HEK293 (cell line): Measurements from ENCODE around the gene LY6G5B.

Source experiments
- CTCF ChIA-PET: fragments of 350-600 bp; formaldehyde crosslinking; extraction: SDS; loops from one replicate; lab custom pipeline; 2021; ENCODE audit warnings: antibody characterized with exemption; lab: Yijun Ruan, JAX
- POLR2A ChIA-PET: fragments of 300-600 bp; formaldehyde crosslinking; extraction: SDS; loops from one replicate; lab custom pipeline; 2020; ENCODE audit warnings: antibody characterized with exemption, inconsistent platforms; lab: Yijun Ruan, JAX
- H3K27ac ChIP-seq: fragments of 200-500 bp; sonication (Bioruptor generic); 2 replicates; pipeline ENCODE4 v1.5.1; 2014; ENCODE audit warnings: low read depth, low read length, control low read depth, inconsistent platforms; ENCODE audit errors: extremely low read depth
- H3K36me3 ChIP-seq, 2 experiments: fragments of 200-500 bp in 1 of 2; sonication (Bioruptor generic) in 1 of 2; 1 replicate in 1 of 2; 2 replicates in 1 of 2; pipeline ENCODE4 v1.5.1; 2014 to 2017; ENCODE audit warnings: inconsistent platforms in 2 of 2, low read length in 2 of 2; ENCODE audit not compliant: control insufficient read depth in 2 of 2, insufficient read depth in 1 of 2
- H3K4me1 ChIP-seq: fragments of 200-500 bp; sonication (Bioruptor generic); 2 replicates; pipeline ENCODE4 v1.5.1; 2014; ENCODE audit warnings: mild to moderate bottlenecking, low read length, inconsistent platforms; ENCODE audit not compliant: control insufficient read depth, insufficient read depth
- H3K4me3 ChIP-seq: 2 replicates; pipeline ENCODE4 v1.5.1; 2011; ENCODE audit warnings: low read depth, mild to moderate bottlenecking, control low read depth, low read length, moderate library complexity
- H3K9me3 ChIP-seq: fragments of 200-500 bp; sonication (Bioruptor generic); 2 replicates; pipeline ENCODE4 v1.5.1; 2014; ENCODE audit warnings: low read depth, low read length, inconsistent platforms; ENCODE audit not compliant: control insufficient read depth, insufficient read depth
- BCL11A ChIP-seq: fragments of 450-650 bp; formaldehyde crosslinking; IDR thresholded peaks from 2 replicates; pipeline ENCODE4 v1.5.1; 2016; ENCODE audit warnings: low read depth, missing biosample characterization, missing genetic modification characterization
- EGR2 ChIP-seq: fragments of 450-650 bp; formaldehyde crosslinking; IDR thresholded peaks from 2 replicates; pipeline ENCODE4 v1.5.1; 2016; ENCODE audit warnings: low read depth, missing biosample characterization, missing genetic modification characterization
- GLIS2 ChIP-seq: fragments of 450-650 bp; formaldehyde crosslinking; IDR thresholded peaks from 2 replicates; pipeline ENCODE4 v1.5.1; 2016; ENCODE audit warnings: missing biosample characterization, missing genetic modification characterization
- MYNN ChIP-seq: fragments of 450-650 bp; formaldehyde crosslinking; IDR thresholded peaks from 2 replicates; pipeline ENCODE4 v1.5.1; 2016; ENCODE audit warnings: missing biosample characterization, missing genetic modification characterization, borderline replicate concordance
- ZEB2 ChIP-seq: fragments of 450-650 bp; formaldehyde crosslinking; IDR thresholded peaks from 2 replicates; pipeline ENCODE4 v1.5.1; 2016; ENCODE audit warnings: missing biosample characterization, missing genetic modification characterization
- ZFP3 ChIP-seq: fragments of 450-650 bp; formaldehyde crosslinking; IDR thresholded peaks from 2 replicates; pipeline ENCODE4 v1.5.1; 2016; ENCODE audit warnings: low read depth, missing biosample characterization, missing genetic modification characterization
- ZNF132 ChIP-seq: fragments of 450-650 bp; formaldehyde crosslinking; IDR thresholded peaks from 2 replicates; pipeline ENCODE4 v1.5.1; 2017; ENCODE audit warnings: missing biosample characterization, missing genetic modification characterization, borderline replicate concordance
- ZNF140 ChIP-seq: fragments of 450-650 bp; formaldehyde crosslinking; IDR thresholded peaks from 2 replicates; pipeline ENCODE4 v1.5.1; 2016; ENCODE audit warnings: missing biosample characterization, missing genetic modification characterization
- ZNF223 ChIP-seq: fragments of 450-650 bp; formaldehyde crosslinking; IDR thresholded peaks from 2 replicates; pipeline ENCODE4 v1.5.1; 2016; ENCODE audit warnings: missing biosample characterization, missing genetic modification characterization
- ZNF341 ChIP-seq: fragments of 450-650 bp; formaldehyde crosslinking; IDR thresholded peaks from 2 replicates; pipeline ENCODE4; 2016; ENCODE audit warnings: low read depth, missing biosample characterization, missing genetic modification characterization
- ZNF394 ChIP-seq: fragments of 450-650 bp; formaldehyde crosslinking; IDR thresholded peaks from 2 replicates; pipeline ENCODE4 v1.5.1; 2016; ENCODE audit warnings: missing biosample characterization, missing genetic modification characterization, mild to moderate bottlenecking, moderate library complexity, borderline replicate concordance
- ZNF530 ChIP-seq: fragments of 450-650 bp; formaldehyde crosslinking; IDR thresholded peaks from 2 replicates; pipeline ENCODE4 v1.5.1; 2016; ENCODE audit warnings: low read depth, missing biosample characterization, missing genetic modification characterization
- ZNF560 ChIP-seq: fragments of 450-650 bp; formaldehyde crosslinking; IDR thresholded peaks from 2 replicates; pipeline ENCODE4 v1.5.1; 2017; ENCODE audit warnings: missing biosample characterization, missing genetic modification characterization, borderline replicate concordance
- ZNF610 ChIP-seq: fragments of 450-650 bp; formaldehyde crosslinking; IDR thresholded peaks from 2 replicates; pipeline ENCODE4 v1.5.1; 2016; ENCODE audit warnings: missing biosample characterization, missing genetic modification characterization, borderline replicate concordance
- TF ChIP-seq, protein P1 (sequence below): fragments of 450-650 bp; formaldehyde crosslinking; IDR thresholded peaks from 2 replicates; pipeline ENCODE4 v1.5.1; 2016; ENCODE audit warnings: missing biosample characterization, missing genetic modification characterization
- TF ChIP-seq, protein P2 (sequence below): fragments of 450-650 bp; formaldehyde crosslinking; IDR thresholded peaks from 2 replicates; pipeline ENCODE4 v1.5.1; 2016; ENCODE audit warnings: missing biosample characterization, missing genetic modification characterization
- TF ChIP-seq, protein P3 (sequence below): fragments of 450-650 bp; formaldehyde crosslinking; IDR thresholded peaks from 2 replicates; pipeline ENCODE4 v1.5.1; 2016; ENCODE audit warnings: missing biosample characterization, missing genetic modification characterization
- TF ChIP-seq, protein P4 (sequence below): sonication (generic); formaldehyde crosslinking; IDR thresholded peaks from 2 replicates; pipeline ENCODE4 v1.8.1; 2022; ENCODE audit warnings: mild to moderate bottlenecking, moderate library complexity, missing genetic modification reagents
- TF ChIP-seq, protein P5 (sequence below): fragments of 450-650 bp; formaldehyde crosslinking; conservative IDR thresholded peaks from 2 replicates; pipeline ENCODE4 v1.5.1; 2016; ENCODE audit warnings: low read depth, missing biosample characterization, missing genetic modification characterization
- TF ChIP-seq, protein P6 (sequence below): fragments of 450-650 bp; formaldehyde crosslinking; IDR thresholded peaks from 2 replicates; pipeline ENCODE4 v1.5.1; 2016; ENCODE audit warnings: missing biosample characterization, missing genetic modification characterization

The LY6G5B gene

DNA sequence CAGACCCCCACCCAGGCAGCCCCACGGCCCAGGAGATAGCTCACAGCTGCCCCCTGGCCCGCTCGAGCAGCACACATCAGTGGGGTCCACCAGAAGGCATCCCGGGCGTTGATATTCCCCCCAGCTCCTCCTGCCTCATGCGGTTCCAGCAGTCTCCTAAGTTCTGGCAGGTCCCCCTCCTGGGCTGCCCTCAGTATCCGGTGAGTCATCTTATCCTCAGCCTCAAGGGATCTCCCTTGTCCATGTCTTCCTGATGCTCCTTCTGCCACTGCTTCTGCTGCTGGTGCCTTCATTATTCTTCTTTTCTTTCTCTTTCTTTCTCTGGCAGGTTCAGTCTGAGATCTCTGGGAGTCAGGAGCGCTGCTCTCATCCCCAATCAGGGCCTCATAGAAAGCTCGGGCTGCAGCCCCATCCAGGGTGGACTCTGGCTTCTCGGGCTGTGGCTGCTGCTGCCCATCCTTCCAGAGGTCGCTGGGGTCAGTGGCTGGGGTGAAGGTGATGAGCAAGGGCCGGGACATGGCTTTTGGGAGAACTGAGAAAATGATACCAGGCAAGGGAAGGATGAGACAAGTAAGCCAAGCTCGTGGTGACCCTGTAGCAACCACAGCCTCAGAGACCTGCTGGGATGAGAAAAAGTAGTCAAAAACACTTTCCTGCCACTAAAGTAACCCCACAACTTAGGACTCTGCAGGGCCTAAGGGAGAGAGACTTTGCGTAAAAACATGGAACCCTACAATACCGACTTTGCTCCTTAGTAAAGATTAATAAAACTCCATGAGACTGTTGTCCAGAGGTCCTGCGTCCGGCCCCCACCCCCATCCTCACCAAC lies 5.6 kb upstream of the LY6G5B start (continued):
- TF ChIP-seq, protein P1, sequence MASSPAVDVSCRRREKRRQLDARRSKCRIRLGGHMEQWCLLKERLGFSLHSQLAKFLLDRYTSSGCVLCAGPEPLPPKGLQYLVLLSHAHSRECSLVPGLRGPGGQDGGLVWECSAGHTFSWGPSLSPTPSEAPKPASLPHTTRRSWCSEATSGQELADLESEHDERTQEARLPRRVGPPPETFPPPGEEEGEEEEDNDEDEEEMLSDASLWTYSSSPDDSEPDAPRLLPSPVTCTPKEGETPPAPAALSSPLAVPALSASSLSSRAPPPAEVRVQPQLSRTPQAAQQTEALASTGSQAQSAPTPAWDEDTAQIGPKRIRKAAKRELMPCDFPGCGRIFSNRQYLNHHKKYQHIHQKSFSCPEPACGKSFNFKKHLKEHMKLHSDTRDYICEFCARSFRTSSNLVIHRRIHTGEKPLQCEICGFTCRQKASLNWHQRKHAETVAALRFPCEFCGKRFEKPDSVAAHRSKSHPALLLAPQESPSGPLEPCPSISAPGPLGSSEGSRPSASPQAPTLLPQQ (tag by site-specific recombination), result peak; percentile 89
- no peak for TF ChIP-seq ZNF132
- no peak for TF ChIP-seq ZNF223 (tag by site-specific recombination)
- TF ChIP-seq ZNF394 (tag by site-specific recombination), result peak; percentile 82
- TF ChIP-seq ZNF341, result no peak
- no peak for TF ChIP-seq ZNF530 (tag by site-specific recombination)
- TF ChIP-seq, protein P2, sequence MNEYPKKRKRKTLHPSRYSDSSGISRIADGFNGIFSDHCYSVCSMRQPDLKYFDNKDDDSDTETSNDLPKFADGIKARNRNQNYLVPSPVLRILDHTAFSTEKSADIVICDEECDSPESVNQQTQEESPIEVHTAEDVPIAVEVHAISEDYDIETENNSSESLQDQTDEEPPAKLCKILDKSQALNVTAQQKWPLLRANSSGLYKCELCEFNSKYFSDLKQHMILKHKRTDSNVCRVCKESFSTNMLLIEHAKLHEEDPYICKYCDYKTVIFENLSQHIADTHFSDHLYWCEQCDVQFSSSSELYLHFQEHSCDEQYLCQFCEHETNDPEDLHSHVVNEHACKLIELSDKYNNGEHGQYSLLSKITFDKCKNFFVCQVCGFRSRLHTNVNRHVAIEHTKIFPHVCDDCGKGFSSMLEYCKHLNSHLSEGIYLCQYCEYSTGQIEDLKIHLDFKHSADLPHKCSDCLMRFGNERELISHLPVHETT (tag by site-specific recombination), result no peak; the same call in 1 of the 2 replicates
- TF ChIP-seq ZNF560 (tag by site-specific recombination), result no peak
- TF ChIP-seq GLIS2, result peak; percentile 37; the same call in 1 of the 2 replicates
- TF ChIP-seq, protein P3, sequence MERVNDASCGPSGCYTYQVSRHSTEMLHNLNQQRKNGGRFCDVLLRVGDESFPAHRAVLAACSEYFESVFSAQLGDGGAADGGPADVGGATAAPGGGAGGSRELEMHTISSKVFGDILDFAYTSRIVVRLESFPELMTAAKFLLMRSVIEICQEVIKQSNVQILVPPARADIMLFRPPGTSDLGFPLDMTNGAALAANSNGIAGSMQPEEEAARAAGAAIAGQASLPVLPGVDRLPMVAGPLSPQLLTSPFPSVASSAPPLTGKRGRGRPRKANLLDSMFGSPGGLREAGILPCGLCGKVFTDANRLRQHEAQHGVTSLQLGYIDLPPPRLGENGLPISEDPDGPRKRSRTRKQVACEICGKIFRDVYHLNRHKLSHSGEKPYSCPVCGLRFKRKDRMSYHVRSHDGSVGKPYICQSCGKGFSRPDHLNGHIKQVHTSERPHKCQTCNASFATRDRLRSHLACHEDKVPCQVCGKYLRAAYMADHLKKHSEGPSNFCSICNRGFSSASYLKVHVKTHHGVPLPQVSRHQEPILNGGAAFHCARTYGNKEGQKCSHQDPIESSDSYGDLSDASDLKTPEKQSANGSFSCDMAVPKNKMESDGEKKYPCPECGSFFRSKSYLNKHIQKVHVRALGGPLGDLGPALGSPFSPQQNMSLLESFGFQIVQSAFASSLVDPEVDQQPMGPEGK, result peak; percentile 47; the same call in 1 of the 2 replicates
- TF ChIP-seq, protein P4, sequence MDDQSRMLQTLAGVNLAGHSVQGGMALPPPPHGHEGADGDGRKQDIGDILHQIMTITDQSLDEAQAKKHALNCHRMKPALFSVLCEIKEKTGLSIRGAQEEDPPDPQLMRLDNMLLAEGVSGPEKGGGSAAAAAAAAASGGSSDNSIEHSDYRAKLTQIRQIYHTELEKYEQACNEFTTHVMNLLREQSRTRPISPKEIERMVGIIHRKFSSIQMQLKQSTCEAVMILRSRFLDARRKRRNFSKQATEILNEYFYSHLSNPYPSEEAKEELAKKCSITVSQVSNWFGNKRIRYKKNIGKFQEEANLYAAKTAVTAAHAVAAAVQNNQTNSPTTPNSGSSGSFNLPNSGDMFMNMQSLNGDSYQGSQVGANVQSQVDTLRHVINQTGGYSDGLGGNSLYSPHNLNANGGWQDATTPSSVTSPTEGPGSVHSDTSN (CRISPR knock-in tag), result no peak

DNA sequence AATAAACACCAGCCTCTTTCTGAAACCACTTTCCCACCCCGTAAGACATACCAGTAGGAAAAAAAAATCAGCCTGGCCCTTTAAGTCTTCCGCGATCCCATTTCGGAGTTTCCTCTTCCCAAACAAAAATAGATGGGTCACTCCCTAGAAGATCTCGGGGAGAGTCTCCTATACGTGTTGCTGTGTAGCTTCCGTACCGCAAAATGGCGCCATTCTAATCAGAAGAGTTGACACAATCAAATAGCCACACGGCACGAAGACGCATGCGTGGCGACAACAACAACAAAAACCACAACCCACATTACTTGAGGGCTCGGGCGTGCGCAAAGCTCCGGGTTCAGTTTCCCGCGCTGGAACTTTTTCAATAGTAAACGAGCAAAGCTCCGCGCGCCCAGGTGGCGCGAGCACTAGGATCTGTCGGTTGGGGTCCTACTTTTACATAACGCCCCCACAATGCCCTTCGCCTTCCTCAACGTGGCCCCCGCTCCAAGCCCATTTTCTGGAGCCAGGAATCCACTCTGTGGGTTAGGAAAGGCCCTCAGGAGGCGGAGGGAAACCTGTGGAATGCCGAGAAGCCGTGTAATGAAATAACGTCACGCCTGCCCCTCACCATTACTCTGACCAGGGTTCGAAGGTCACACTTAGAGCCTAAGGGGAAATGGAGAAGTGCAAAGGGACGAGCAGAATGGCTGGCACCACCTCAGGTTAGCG lies 4.8 kb upstream of the LY6G5B start, which contains the start of gene GPANK1:
Gene GPANK1, minus strand, starts transcription at position 208 of the 711 bp plus-strand sequence. CDS start 519 bp downstream, outside the sequence.
- peaks cover 6% of the 10 kb centered on the region; the same call in 1 of the 2 replicates for H3K4me1 ChIP-seq
- peak within 1 kb of the TSS; percentile 92 for H3K27ac ChIP-seq
- no peaks in the 10 kb centered on the region for H3K9me3 ChIP-seq
- ChIA-PET POLR2A (interaction anchor here (0.6 to 7.4 kb wide), 26 partner anchors 8 to 525 kb away, joined by 3 to 180 read pairs (median 6); partner anchors contain the start of genes ABHD16A, APOM, ATP6V1G2 and BAG6), CTCF (interaction anchor here (0.7 to 1.6 kb wide), 6 partner anchors 9 to 125 kb away, joined by 3 to 8 read pairs (median 4); partner anchors contain the start of genes APOM and BAG6)
- peak within 1 kb of the TSS; percentile 92 for H3K4me3 ChIP-seq
- peaks cover 22 to 56% of the 10 kb centered on the region in 2 experiments for H3K36me3 ChIP-seq
- TF ChIP-seq ZFP3 (tag by site-specific recombination) (no peak), ZNF610 (0 out of 2 replicates have a peak, but pooled peaks have one; percentile 30), ZEB2 (no peak; the same call in 1 of the 2 replicates), EGR2 (tag by site-specific recombination) (peak; percentile 52), ZNF140 (tag by site-specific recombination) (no peak; the same call in 1 of the 2 replicates), MYNN (tag by site-specific recombination) (0 out of 2 replicates have a peak, but pooled peaks have one; percentile 35), BCL11A (0 out of 2 replicates have a peak, but pooled peaks have one; percentile 37)
- TF ChIP-seq, protein P5, sequence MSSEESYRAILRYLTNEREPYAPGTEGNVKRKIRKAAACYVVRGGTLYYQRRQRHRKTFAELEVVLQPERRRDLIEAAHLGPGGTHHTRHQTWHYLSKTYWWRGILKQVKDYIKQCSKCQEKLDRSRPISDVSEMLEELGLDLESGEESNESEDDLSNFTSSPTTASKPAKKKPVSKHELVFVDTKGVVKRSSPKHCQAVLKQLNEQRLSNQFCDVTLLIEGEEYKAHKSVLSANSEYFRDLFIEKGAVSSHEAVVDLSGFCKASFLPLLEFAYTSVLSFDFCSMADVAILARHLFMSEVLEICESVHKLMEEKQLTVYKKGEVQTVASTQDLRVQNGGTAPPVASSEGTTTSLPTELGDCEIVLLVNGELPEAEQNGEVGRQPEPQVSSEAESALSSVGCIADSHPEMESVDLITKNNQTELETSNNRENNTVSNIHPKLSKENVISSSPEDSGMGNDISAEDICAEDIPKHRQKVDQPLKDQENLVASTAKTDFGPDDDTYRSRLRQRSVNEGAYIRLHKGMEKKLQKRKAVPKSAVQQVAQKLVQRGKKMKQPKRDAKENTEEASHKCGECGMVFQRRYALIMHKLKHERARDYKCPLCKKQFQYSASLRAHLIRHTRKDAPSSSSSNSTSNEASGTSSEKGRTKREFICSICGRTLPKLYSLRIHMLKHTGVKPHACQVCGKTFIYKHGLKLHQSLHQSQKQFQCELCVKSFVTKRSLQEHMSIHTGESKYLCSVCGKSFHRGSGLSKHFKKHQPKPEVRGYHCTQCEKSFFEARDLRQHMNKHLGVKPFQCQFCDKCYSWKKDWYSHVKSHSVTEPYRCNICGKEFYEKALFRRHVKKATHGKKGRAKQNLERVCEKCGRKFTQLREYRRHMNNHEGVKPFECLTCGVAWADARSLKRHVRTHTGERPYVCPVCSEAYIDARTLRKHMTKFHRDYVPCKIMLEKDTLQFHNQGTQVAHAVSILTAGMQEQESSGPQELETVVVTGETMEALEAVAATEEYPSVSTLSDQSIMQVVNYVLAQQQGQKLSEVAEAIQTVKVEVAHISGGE (tag by site-specific recombination), result no peak
- TF ChIP-seq, protein P6, sequence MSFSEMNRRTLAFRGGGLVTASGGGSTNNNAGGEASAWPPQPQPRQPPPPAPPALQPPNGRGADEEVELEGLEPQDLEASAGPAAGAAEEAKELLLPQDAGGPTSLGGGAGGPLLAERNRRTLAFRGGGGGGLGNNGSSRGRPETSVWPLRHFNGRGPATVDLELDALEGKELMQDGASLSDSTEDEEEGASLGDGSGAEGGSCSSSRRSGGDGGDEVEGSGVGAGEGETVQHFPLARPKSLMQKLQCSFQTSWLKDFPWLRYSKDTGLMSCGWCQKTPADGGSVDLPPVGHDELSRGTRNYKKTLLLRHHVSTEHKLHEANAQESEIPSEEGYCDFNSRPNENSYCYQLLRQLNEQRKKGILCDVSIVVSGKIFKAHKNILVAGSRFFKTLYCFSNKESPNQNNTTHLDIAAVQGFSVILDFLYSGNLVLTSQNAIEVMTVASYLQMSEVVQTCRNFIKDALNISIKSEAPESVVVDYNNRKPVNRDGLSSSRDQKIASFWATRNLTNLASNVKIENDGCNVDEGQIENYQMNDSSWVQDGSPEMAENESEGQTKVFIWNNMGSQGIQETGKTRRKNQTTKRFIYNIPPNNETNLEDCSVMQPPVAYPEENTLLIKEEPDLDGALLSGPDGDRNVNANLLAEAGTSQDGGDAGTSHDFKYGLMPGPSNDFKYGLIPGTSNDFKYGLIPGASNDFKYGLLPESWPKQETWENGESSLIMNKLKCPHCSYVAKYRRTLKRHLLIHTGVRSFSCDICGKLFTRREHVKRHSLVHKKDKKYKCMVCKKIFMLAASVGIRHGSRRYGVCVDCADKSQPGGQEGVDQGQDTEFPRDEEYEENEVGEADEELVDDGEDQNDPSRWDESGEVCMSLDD, result peak; percentile 81
